ENCODE measurements around the gene TSHR. TPM values are rescaled to one million over a fixed set of nuclear protein-coding genes. Genes with fewer than 3 reads are reported as not detected.

TSHR gene
- total RNA-seq, 6 donors from 2014 or later = 1.4 TPM; not detected in 5

DNA sequence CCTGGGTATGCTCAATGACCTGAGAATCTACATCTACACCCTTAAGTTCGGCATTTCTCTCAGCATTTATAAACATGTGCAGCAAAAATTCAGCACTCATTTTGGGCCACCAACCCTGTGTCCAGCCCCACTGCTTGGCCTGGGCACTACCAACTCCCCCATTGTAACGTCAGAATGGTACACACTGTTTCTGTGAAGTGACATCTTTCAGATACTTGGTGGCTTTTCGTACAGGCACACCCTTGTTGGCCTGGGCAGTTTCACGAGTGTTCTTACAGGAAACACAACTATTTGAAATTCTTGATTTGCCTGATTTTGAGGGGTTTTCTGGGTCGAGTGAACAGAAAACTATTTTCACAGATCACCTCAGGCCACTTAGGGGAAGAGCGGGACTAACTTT is 46.0 kb downstream of the TSHR start:
- no peaks in the 10 kb centered on the region for H3K27me3 ChIP-seq
- WGBS, 2 donors = 49 to 60% methylated on average over 6 of the region's 6 CpGs
- TF ChIP-seq POLR2AphosphoS5 (IDR thresholded peaks at IDR 0.05) (no peak), POLR2A (IDR thresholded peaks at IDR 0.05) (no peak), EP300 (IDR thresholded peaks at IDR 0.05) (no peak)
- TF ChIP-seq, protein P1, sequence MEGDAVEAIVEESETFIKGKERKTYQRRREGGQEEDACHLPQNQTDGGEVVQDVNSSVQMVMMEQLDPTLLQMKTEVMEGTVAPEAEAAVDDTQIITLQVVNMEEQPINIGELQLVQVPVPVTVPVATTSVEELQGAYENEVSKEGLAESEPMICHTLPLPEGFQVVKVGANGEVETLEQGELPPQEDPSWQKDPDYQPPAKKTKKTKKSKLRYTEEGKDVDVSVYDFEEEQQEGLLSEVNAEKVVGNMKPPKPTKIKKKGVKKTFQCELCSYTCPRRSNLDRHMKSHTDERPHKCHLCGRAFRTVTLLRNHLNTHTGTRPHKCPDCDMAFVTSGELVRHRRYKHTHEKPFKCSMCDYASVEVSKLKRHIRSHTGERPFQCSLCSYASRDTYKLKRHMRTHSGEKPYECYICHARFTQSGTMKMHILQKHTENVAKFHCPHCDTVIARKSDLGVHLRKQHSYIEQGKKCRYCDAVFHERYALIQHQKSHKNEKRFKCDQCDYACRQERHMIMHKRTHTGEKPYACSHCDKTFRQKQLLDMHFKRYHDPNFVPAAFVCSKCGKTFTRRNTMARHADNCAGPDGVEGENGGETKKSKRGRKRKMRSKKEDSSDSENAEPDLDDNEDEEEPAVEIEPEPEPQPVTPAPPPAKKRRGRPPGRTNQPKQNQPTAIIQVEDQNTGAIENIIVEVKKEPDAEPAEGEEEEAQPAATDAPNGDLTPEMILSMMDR (IDR thresholded peaks at IDR 0.05) = no peak
- H3K36me3 ChIP-seq = no peaks in the 10 kb centered on the region
- H3K4me1 ChIP-seq = peaks cover 0 to 2% (median under 1%) of the 10 kb centered on the region in 4 donors
- H3K4me3 ChIP-seq = no peak overlapping the region
- H3K27ac ChIP-seq = no peak overlapping the region
- H3K9me3 ChIP-seq = no peaks in the 10 kb centered on the region
- ATAC-seq (ENCODE audit: low FRiP score in 2 of 2) (no peak), DNase-seq (no peak)

DNA sequence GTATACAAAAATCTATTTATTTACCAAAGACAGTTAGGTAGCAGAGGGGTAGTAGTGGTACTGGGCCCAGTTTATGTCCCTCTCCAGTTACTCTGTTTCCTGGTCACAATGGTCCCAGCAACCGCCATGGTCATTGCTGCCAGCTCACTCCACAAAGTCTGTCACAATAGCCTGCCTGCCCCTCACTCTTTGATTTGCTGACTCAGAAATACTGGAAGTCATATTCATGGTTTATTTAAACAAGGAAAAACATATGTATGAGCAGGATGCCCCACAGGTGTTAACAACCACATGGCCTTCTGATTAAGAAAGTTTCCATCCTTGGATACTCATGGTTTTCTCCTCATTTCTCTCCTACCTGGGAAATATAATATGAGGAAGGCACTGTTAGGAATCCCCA is 49.2 kb downstream of the TSHR start:
- H3K9me3 ChIP-seq = no peaks in the 10 kb centered on the region
- DNase-seq = no peak
- no peak for ATAC-seq (ENCODE audit: low FRiP score in 2 of 2)
- H3K4me1 ChIP-seq = no peaks in the 10 kb centered on the region
- H3K27me3 ChIP-seq = no peaks in the 10 kb centered on the region
- H3K27ac ChIP-seq = no peak overlapping the region
- no peak overlapping the region for H3K4me3 ChIP-seq
- WGBS, 2 donors = 92 to 93% methylated on average over 1 of the region's 1 CpG
- no peaks in the 10 kb centered on the region for H3K36me3 ChIP-seq
- no peak for TF ChIP-seq EP300 (IDR thresholded peaks at IDR 0.05)
- TF ChIP-seq, protein P1 (IDR thresholded peaks at IDR 0.05) = no peak
- TF ChIP-seq POLR2AphosphoS5 (IDR thresholded peaks at IDR 0.05) = no peak

DNA sequence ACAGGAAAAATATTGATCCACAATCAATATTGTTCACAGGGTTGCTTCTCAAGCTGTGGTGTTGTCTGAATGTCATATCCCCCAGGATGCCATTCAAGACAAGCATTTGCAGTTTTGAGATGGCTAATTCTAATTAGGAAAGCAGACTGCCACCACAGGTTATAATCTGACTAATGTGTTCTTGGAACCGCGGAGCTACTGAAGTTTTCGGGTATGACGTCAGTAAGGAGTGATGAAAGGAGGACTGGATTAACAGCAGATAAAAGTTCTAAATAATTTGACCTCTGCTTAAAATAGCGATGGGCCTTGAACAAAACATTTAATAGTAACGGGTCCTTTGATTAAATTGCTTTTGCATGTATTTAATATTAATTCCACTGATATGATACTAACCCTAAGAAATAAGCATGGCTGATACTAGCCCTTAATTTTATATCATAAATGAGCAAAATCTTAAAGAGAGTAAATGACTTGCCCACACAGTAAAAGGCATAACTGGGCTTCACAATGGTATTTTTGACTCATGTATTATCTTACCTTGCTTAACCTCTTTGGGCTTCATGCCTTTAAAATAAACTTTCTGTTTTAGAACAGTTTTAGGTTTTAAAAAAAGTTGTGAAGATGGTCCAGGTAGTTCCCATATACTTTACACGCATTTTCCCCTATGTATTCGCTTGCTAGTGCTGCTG is 50.3 kb downstream of the TSHR start:
- Histone ChIP-seq H3K4me3 (no peak overlapping the region), H3K4me1 (no peaks in the 10 kb centered on the region), H3K27ac (no peak overlapping the region), H3K9me3 (no peaks in the 10 kb centered on the region), H3K27me3 (no peaks in the 10 kb centered on the region), H3K36me3 (no peaks in the 10 kb centered on the region)
- DNase-seq (no peak), ATAC-seq (ENCODE audit: low FRiP score in 2 of 2) (no peak)
- TF ChIP-seq, protein P1 (IDR thresholded peaks at IDR 0.05) = no peak
- 92 to 94% methylated on average over 8 of the region's 8 CpGs for WGBS, 2 donors

DNA sequence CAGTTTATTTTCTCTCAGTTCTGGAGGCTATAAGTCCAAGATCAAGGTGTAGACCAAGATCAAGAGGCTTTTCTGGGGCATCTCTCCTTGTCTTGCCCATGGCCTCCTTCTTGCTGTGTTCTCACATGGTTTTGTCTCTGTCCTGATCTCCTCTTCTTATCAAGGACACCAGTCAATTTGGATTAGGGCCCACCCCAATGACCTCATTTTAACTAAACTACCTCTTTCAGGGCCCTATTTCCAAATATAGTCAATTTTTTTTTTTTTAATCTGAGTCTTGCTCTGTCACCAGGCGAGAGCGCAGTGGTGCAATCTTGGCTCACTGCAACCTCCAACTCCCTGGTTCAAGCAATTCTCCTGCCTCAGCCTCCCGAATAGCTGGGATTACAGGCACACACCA is 50.8 kb downstream of the TSHR start:
- no peaks in the 10 kb centered on the region for H3K27me3 ChIP-seq
- DNase-seq (no peak), ATAC-seq (ENCODE audit: low FRiP score in 2 of 2) (no peak)
- no peak overlapping the region for H3K27ac ChIP-seq
- H3K4me1 ChIP-seq = no peaks in the 10 kb centered on the region
- no peaks in the 10 kb centered on the region for H3K9me3 ChIP-seq
- 95 to 98% methylated on average over 3 of the region's 3 CpGs for WGBS, 2 donors
- H3K4me3 ChIP-seq = no peak overlapping the region
- H3K36me3 ChIP-seq = no peaks in the 10 kb centered on the region
- TF ChIP-seq, protein P1 (IDR thresholded peaks at IDR 0.05) = no peak
- TF ChIP-seq EP300 (IDR thresholded peaks at IDR 0.05) (no peak), POLR2AphosphoS5 (IDR thresholded peaks at IDR 0.05) (no peak), POLR2A (IDR thresholded peaks at IDR 0.05) (no peak)

DNA sequence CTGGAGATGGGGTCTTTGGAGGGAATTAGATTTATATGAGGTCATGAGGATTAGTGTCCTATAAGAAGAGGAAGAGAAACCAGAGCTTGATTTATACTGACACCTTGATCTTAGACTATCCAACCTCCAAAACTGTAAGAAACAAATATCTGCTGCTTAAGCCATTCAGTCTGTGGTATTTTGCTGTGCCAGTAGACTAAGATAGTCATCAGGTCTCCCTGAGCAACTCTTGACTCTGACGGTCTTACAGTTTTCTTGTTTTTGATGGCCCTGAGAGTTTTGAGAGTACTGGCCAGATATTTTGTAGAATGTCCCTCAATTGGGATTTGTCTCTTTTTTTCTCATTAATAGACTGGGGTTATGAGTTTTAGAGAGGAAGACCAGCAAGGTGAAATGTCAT is 51.7 kb downstream of the TSHR start:
- H3K4me1 ChIP-seq = no peaks in the 10 kb centered on the region
- TF ChIP-seq POLR2AphosphoS5 (IDR thresholded peaks at IDR 0.05) (no peak), POLR2A (IDR thresholded peaks at IDR 0.05) (no peak), EP300 (IDR thresholded peaks at IDR 0.05) (no peak)
- TF ChIP-seq, protein P1 (IDR thresholded peaks at IDR 0.05) = no peak
- no peak overlapping the region for H3K27ac ChIP-seq
- DNase-seq (no peak), ATAC-seq (ENCODE audit: low FRiP score in 2 of 2) (no peak)
- no peaks in the 10 kb centered on the region for H3K27me3 ChIP-seq
- no peaks in the 10 kb centered on the region for H3K9me3 ChIP-seq
- no peak overlapping the region for H3K4me3 ChIP-seq
- no peaks in the 10 kb centered on the region for H3K36me3 ChIP-seq
- WGBS, 2 donors = 81 to 83% methylated on average over 1 of the region's 1 CpG
